HG02981 (cell line): ENCODE results near the gene CACNB2.

Source experiments
- ATAC-seq: cut with Tn5 transposase; IDR thresholded peaks from one replicate; pipeline ENCODE4 v1.9.1; 2021; ENCODE audit warnings: mild to moderate bottlenecking, moderate library complexity; ENCODE audit not compliant: unreplicated experiment

Gene CACNB2

GRCh38 chr10:18224626-18225445, 84.6 kb downstream of the CACNB2 start:
- ATAC-seq = no peak

- no peak for ATAC-seq
These were observed 86.1 kb downstream of the CACNB2 start for GRCh38 chr10:18226336-18226735.

GRCh38 chr10:18229826-18230225, 89.6 kb downstream of the CACNB2 start:
- ATAC-seq = no peak

GRCh38 chr10:18230794-18231193, 90.6 kb downstream of the CACNB2 start:
- ATAC-seq = no peak

GRCh38 chr10:18231480-18231879, 91.3 kb downstream of the CACNB2 start:
- ATAC-seq = no peak

GRCh38 chr10:18233775-18234174, 93.6 kb downstream of the CACNB2 start:
- no peak for ATAC-seq

GRCh38 chr10:18235477-18235876, 95.3 kb downstream of the CACNB2 start:
- no peak for ATAC-seq

- no peak for ATAC-seq
These were observed 96.5 kb downstream of the CACNB2 start for GRCh38 chr10:18236756-18237155.

- ATAC-seq = no peak
These were observed 98.8 kb downstream of the CACNB2 start for GRCh38 chr10:18238870-18239485.

- ATAC-seq = no peak
These were observed 100.1 kb downstream of the CACNB2 start for GRCh38 chr10:18240185-18240882.

- ATAC-seq = no peak
These were observed 106.7 kb downstream of the CACNB2 start for GRCh38 chr10:18246967-18247366.

- ATAC-seq = no peak
These were observed 111.9 kb downstream of the CACNB2 start for GRCh38 chr10:18252086-18252485.

GRCh38 chr10:18254086-18254485, 113.9 kb downstream of the CACNB2 start:
- ATAC-seq = no peak

GRCh38 chr10:18254692-18255091, 114.5 kb downstream of the CACNB2 start:
- no peak for ATAC-seq

- ATAC-seq = no peak
These were observed 120.2 kb downstream of the CACNB2 start for GRCh38 chr10:18260310-18260922.

GRCh38 chr10:18261063-18261610, 120.9 kb downstream of the CACNB2 start:
- ATAC-seq = no peak

- ATAC-seq = no peak
These were observed 121.6 kb downstream of the CACNB2 start for GRCh38 chr10:18261768-18262231.

- no peak for ATAC-seq
These were observed 124.3 kb downstream of the CACNB2 start for GRCh38 chr10:18264466-18265050.

- ATAC-seq = no peak
These were observed 127.8 kb downstream of the CACNB2 start for GRCh38 chr10:18268005-18268404.

GRCh38 chr10:18271491-18271890, 131.3 kb downstream of the CACNB2 start:
- ATAC-seq = no peak

GRCh38 chr10:18273039-18273438, 132.8 kb downstream of the CACNB2 start:
- no peak for ATAC-seq
